GM12878 (cell line): ENCODE results near the gene LTB4R. TPM values are rescaled to one million over a fixed set of nuclear protein-coding genes. Genes with fewer than 3 reads are reported as not detected.

Experiments
- ATAC-seq: fragments of 200-7000 bp; cut with Tn5 transposase; 3 replicates; pipeline ENCODE4 v1.9.1; 2020; ENCODE audit warnings: mild to moderate bottlenecking, moderate library complexity
- BruUV-seq: library from RNA; stranded (reverse); fragments of 400-500 nt; replicated peaks from 2 replicates; lab custom pipeline; 2021; lab: Mats Ljungman, UMichigan
- CTCF ChIA-PET: fragments of 300-600 bp; sonication (Branson Sonifier 250); formaldehyde crosslinking; extraction: SDS; loops from one replicate; lab custom pipeline; 2021; ENCODE audit warnings: inconsistent platforms; lab: Yijun Ruan, JAX
- POLR2A ChIA-PET: fragments of 350-600 bp; formaldehyde crosslinking; extraction: SDS; loops from one replicate; lab custom pipeline; 2021; ENCODE audit warnings: inconsistent platforms; lab: Charles Lee
- RAD21 ChIA-PET: fragments of 300-600 bp; sonication (Branson Sonifier 250); formaldehyde crosslinking; loops from one replicate; lab custom pipeline; 2023; ENCODE audit warnings: antibody characterized with exemption; ENCODE audit not compliant: unreplicated experiment; lab: Charles Lee
- SMC1A ChIA-PET: fragments of 300-600 bp; sonication (Branson Sonifier 250); formaldehyde crosslinking; loops from one replicate; lab custom pipeline; 2023; ENCODE audit not compliant: unreplicated experiment, uncharacterized antibody; lab: Charles Lee
- DNase-seq: peaks from one replicate; pipeline ENCODE4 v3.0.0-alpha.2; 2011; ENCODE audit warnings: low read depth, low spot score
- FAIRE-seq: peaks from 3 replicates; lab custom pipeline; 2011; peaks lifted over from hg19 to GRCh38; lab: Jason Lieb, UNC
- H2AFZ ChIP-seq: 2 replicates; pipeline ENCODE4 v1.6.0; 2011; ENCODE audit warnings: low read depth, low read length, control low read depth; ENCODE audit not compliant: control insufficient read depth
- H3K27ac ChIP-seq: 2 replicates; pipeline ENCODE4 v1.5.1; 2011; ENCODE audit warnings: control low read depth; ENCODE audit not compliant: control insufficient read depth, insufficient read depth
- H3K27me3 ChIP-seq, 2 experiments: replicated peaks in 1 of 2; 2 replicates each; pipeline versions ENCODE4 v1.6.0 to v1.6.1; 2011; ENCODE audit warnings: low read length in 1 of 2; ENCODE audit not compliant: control insufficient read depth in 2 of 2, insufficient read depth in 2 of 2
- H3K36me3 ChIP-seq, 2 experiments: 2 replicates each; pipeline ENCODE4 v1.5.1; 2011; ENCODE audit warnings: low read length in 1 of 2; ENCODE audit not compliant: control insufficient read depth in 2 of 2, insufficient read depth in 2 of 2
- H3K4me1 ChIP-seq: 2 replicates; pipeline ENCODE4 v1.6.1; 2011; ENCODE audit warnings: mild to moderate bottlenecking, low read length, moderate library complexity, mixed read lengths; ENCODE audit not compliant: control insufficient read depth, insufficient read depth
- H3K4me2 ChIP-seq: 2 replicates; pipeline ENCODE4 v1.6.0; 2011; ENCODE audit warnings: control low read depth; ENCODE audit not compliant: control insufficient read depth, insufficient read depth
- H3K4me3 ChIP-seq: fragments of 200-600 bp; sonication (generic); 2 replicates; pipeline ENCODE4 v1.5.1; 2016
- H3K79me2 ChIP-seq: 2 replicates; pipeline ENCODE4 v1.6.0; 2011; ENCODE audit warnings: low read length; ENCODE audit not compliant: control insufficient read depth, insufficient read depth
- H3K9ac ChIP-seq: 2 replicates; pipeline ENCODE4 v1.8.0; 2011; ENCODE audit warnings: low read length, control low read depth, mixed read lengths; ENCODE audit not compliant: control insufficient read depth, insufficient read depth
- H3K9me3 ChIP-seq: replicated peaks from 3 replicates; pipeline ENCODE4 v1.5.1; 2011; ENCODE audit warnings: mild to moderate bottlenecking, low read length; ENCODE audit not compliant: control insufficient read depth, insufficient read depth
- H4K20me1 ChIP-seq: 2 replicates; pipeline ENCODE4 v1.6.0; 2011; ENCODE audit not compliant: control insufficient read depth, insufficient read depth
- CHD1 ChIP-seq: IDR thresholded peaks from 2 replicates; pipeline ENCODE4 v1.6.1; 2012; ENCODE audit warnings: low read depth, low read length, improper control_type of control experiment
- ESRRA ChIP-seq: IDR thresholded peaks from 2 replicates; pipeline ENCODE4 v1.6.1; 2012; ENCODE audit warnings: mild to moderate bottlenecking, low read length, improper control_type of control experiment
- GATAD2B ChIP-seq: fragments of 450-650 bp; conservative IDR thresholded peaks from 2 replicates; pipeline ENCODE4 v1.6.1; 2017; ENCODE audit warnings: low read depth, mild to moderate bottlenecking, moderate library complexity
- IRF4 ChIP-seq: IDR thresholded peaks from 2 replicates; pipeline ENCODE4 v1.6.1; 2011; ENCODE audit warnings: low read depth, low read length
- KLF5 ChIP-seq: fragments of 450-650 bp; IDR thresholded peaks from 2 replicates; pipeline ENCODE4 v1.6.1; 2014; ENCODE audit warnings: mild to moderate bottlenecking; ENCODE audit not compliant: partially characterized antibody
- MEF2A ChIP-seq: IDR thresholded peaks from 2 replicates; pipeline ENCODE4 v1.6.1; 2011; ENCODE audit warnings: low read depth, mild to moderate bottlenecking, low read length, moderate library complexity; ENCODE audit not compliant: insufficient read depth
- MTA3 ChIP-seq: IDR thresholded peaks from 2 replicates; pipeline ENCODE4 v1.6.1; 2012; ENCODE audit warnings: low read length, inconsistent platforms, borderline replicate concordance
- POLR2AphosphoS5 ChIP-seq: IDR thresholded peaks from 2 replicates; pipeline ENCODE4 v1.6.1; 2011; ENCODE audit warnings: mild to moderate bottlenecking, low read length, inconsistent platforms
- SIN3A ChIP-seq: IDR thresholded peaks from 2 replicates; pipeline ENCODE4 v1.6.1; 2012; ENCODE audit warnings: low read depth, low read length, improper control_type of control experiment
- SMC3 ChIP-seq: IDR thresholded peaks from 2 replicates; pipeline ENCODE4 v1.6.1; 2011; ENCODE audit warnings: low read length, improper control_type of control experiment, borderline replicate concordance
- SREBF1 ChIP-seq: IDR thresholded peaks from 2 replicates; pipeline ENCODE4 v1.6.1; 2012; ENCODE audit warnings: mild to moderate bottlenecking, low read length
- TBL1XR1 ChIP-seq: IDR thresholded peaks from 2 replicates; pipeline ENCODE4 v1.6.1; 2012; ENCODE audit warnings: low read depth, low read length, improper control_type of control experiment
- WGBS: methylation state at CpG from one replicate; pipeline ENCODE4 v1.1.6; 2016; ENCODE audit warnings: low lambda C conversion rate; ENCODE audit not compliant: insufficient replicate concordance, insufficient coverage; ENCODE audit errors: missing lambda C conversion rate; 5-methylcytosine and 5-hydroxymethylcytosine counted together
- in situ Hi-C: fragments of 300-500 bp; cut with MboI; formaldehyde crosslinking; loops from 9 replicates; pipeline ENCODE4 v1.14.3; 2018; ENCODE audit warnings: mixed read lengths
- intact Hi-C: fragments of 100-400 bp; cut with micrococcal nuclease; formaldehyde crosslinking; loops from one replicate; pipeline ENCODE4 v1.14.2; 2022; ENCODE audit not compliant: unreplicated experiment
- polyA plus RNA-seq, 11 experiments: library from polyadenylated mRNA; depleted of rRNA in 4 of 11; unstranded in 6 of 11; stranded (reverse) in 5 of 11; fragments of >200 nt; fragmentation: Nextera tagmentation in 4 of 11; fragmentation: Illumina TruSeq in 1 of 11; extraction: Ambion mirVana in 4 of 11; extraction: Trizol in 1 of 11; gene quantifications; 1 replicate in 1 of 11; 2 replicates in 10 of 11; pipeline versions ENCODE4 v1.2.1 to v1.2.3, GENCODE V29; 2011 to 2016; ENCODE audit warnings: inconsistent platforms in 2 of 11, missing spikeins in 2 of 11, low read depth in 1 of 11
- total RNA-seq, 4 experiments: library from RNA; depleted of rRNA in 3 of 4; stranded (reverse); fragments of >200 nt in 3 of 4; fragmentation: Illumina TruSeq in 1 of 4; extraction: Trizol in 1 of 4; gene quantifications; 2 replicates each; pipeline versions ENCODE4 v1.2.1 to v1.2.3, GENCODE V29; 2013 to 2021
- TF ChIP-seq, protein P1 (sequence below): IDR thresholded peaks from 2 replicates; pipeline ENCODE4 v1.6.1; 2012; ENCODE audit warnings: low read depth, low read length, improper control_type of control experiment
- TF ChIP-seq, protein P2 (sequence below): IDR thresholded peaks from 2 replicates; pipeline ENCODE4 v1.6.1; 2012; ENCODE audit warnings: low read length, inconsistent platforms

The LTB4R gene
- total and polyA plus RNA-seq, 10 of the 15 experiments (the other 5 are each of a cell fraction or from before 2014, with no cell fraction given) = 1.2 to 14.0 (median 4.0) TPM

DNA sequence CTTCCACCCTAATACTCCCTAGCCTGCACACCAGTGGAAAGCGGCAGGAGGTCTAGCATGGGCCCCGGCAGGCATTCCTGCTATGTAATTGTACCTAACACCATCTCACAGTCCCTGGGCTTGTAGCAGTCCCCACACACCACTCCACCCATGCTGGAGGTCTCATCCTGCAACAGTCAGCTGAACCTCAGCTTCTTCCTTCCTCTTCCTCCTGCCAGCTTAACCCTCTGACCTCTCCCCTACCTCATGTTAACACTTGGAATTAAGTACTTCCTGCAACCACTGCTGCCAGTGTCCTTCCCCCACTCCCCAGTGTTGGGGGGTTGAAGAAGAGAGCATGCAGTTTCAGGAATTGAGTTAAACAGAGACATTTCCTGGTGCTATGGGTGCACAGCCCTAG lies 16.0 kb downstream of the LTB4R start:
- WGBS = 46% methylated on average over 2 of the region's 2 CpGs
- BruUV-seq = no TSS peak
- H2AFZ ChIP-seq = no peak overlapping the region
- ChIA-PET CTCF (interaction anchor here (0.8 to 16.6 kb wide), 9 partner anchors 9 to 112 kb away, joined by 3 to 452 read pairs (median 5); partner anchors contain the start of genes CBLN3, CIDEB, KHNYN and LTB4R), POLR2A (interaction anchor here (0.6 to 1.4 kb wide), 4 partner anchors 15 to 103 kb away, joined by 3 to 7 read pairs (median 4); partner anchors contain the start of gene KHNYN), SMC1A (interaction anchor here (0.7 to 1.6 kb wide), 3 partner anchors 104 to 219 kb away, joined by 3 to 6 read pairs (median 3); no protein-coding TSS in a partner anchor)
- intact Hi-C loops = no loop called here
- in situ Hi-C loops = no loop called here
- no peaks in the 10 kb centered on the region for H3K9me3 ChIP-seq
- H3K4me1 ChIP-seq = peaks cover 1% of the 10 kb centered on the region
- FAIRE-seq = no peak
- H3K4me2 ChIP-seq = no peak overlapping the region
- no peak overlapping the region for H3K27ac ChIP-seq
- no peaks in the 10 kb centered on the region for H3K79me2 ChIP-seq
- TF ChIP-seq SIN3A = no peak
- no peak for TF ChIP-seq SREBF1
- no peak for TF ChIP-seq ESRRA
- no peak for TF ChIP-seq GATAD2B
- TF ChIP-seq, protein P1, sequence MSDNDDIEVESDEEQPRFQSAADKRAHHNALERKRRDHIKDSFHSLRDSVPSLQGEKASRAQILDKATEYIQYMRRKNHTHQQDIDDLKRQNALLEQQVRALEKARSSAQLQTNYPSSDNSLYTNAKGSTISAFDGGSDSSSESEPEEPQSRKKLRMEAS = no peak
- no peak for TF ChIP-seq POLR2AphosphoS5
- no peak for TF ChIP-seq SMC3
- no peak for TF ChIP-seq TBL1XR1
- no peak for TF ChIP-seq MTA3
- no peak for TF ChIP-seq KLF5
- TF ChIP-seq, protein P2, sequence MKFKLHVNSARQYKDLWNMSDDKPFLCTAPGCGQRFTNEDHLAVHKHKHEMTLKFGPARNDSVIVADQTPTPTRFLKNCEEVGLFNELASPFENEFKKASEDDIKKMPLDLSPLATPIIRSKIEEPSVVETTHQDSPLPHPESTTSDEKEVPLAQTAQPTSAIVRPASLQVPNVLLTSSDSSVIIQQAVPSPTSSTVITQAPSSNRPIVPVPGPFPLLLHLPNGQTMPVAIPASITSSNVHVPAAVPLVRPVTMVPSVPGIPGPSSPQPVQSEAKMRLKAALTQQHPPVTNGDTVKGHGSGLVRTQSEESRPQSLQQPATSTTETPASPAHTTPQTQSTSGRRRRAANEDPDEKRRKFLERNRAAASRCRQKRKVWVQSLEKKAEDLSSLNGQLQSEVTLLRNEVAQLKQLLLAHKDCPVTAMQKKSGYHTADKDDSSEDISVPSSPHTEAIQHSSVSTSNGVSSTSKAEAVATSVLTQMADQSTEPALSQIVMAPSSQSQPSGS = no peak
- no peak for TF ChIP-seq MEF2A
- TF ChIP-seq CHD1 = no peak
- TF ChIP-seq IRF4 = no peak
- TF ChIP-seq, all 136 proteins: peak for 0
- Histone ChIP-seq H3K27me3 (no peaks in the 10 kb centered on the region), H3K4me3 (no peak overlapping the region), H3K9ac (no peak overlapping the region), H4K20me1 (no peaks in the 10 kb centered on the region), H3K36me3 (no peaks in the 10 kb centered on the region)
- ATAC-seq (no peak), DNase-seq (no peak)
- RAD21 ChIA-PET = interaction anchor here (1.1 to 3.9 kb wide), 4 partner anchors 18 to 104 kb away, joined by 3 to 26 read pairs (median 4); partner anchors contain the start of gene TINF2
